GM12878 (cell line): Measurements from ENCODE around the gene IL17RE. TPM values are rescaled to one million over a fixed set of nuclear protein-coding genes. Genes with fewer than 3 reads are reported as not detected.
"Not testable (repeated sequence)": the region's sequence is repeated elsewhere in the genome, so short reads cannot be mapped to it uniquely, and the experiment has no call there.

ENCODE experiments used
- ATAC-seq: fragments of 200-7000 bp; cut with Tn5 transposase; 3 replicates; pipeline ENCODE4 v1.9.1; 2020; ENCODE audit warnings: mild to moderate bottlenecking, moderate library complexity
- BruUV-seq: library from RNA; stranded (reverse); fragments of 400-500 nt; replicated peaks from 2 replicates; lab custom pipeline; 2021; lab: Mats Ljungman, UMichigan
- CTCF ChIA-PET: fragments of 300-600 bp; sonication (Branson Sonifier 250); formaldehyde crosslinking; extraction: SDS; loops from one replicate; lab custom pipeline; 2021; ENCODE audit warnings: inconsistent platforms; lab: Yijun Ruan, JAX
- POLR2A ChIA-PET: fragments of 350-600 bp; formaldehyde crosslinking; extraction: SDS; loops from one replicate; lab custom pipeline; 2021; ENCODE audit warnings: inconsistent platforms; lab: Charles Lee
- RAD21 ChIA-PET: fragments of 300-600 bp; sonication (Branson Sonifier 250); formaldehyde crosslinking; loops from one replicate; lab custom pipeline; 2023; ENCODE audit warnings: antibody characterized with exemption; ENCODE audit not compliant: unreplicated experiment; lab: Charles Lee
- SMC1A ChIA-PET: fragments of 300-600 bp; sonication (Branson Sonifier 250); formaldehyde crosslinking; loops from one replicate; lab custom pipeline; 2023; ENCODE audit not compliant: unreplicated experiment, uncharacterized antibody; lab: Charles Lee
- DNase-seq: peaks from one replicate; pipeline ENCODE4 v3.0.0-alpha.2; 2011; ENCODE audit warnings: low read depth, low spot score
- FAIRE-seq: peaks from 3 replicates; lab custom pipeline; 2011; peaks lifted over from hg19 to GRCh38; lab: Jason Lieb, UNC
- H2AFZ ChIP-seq: 2 replicates; pipeline ENCODE4 v1.6.0; 2011; ENCODE audit warnings: low read depth, low read length, control low read depth; ENCODE audit not compliant: control insufficient read depth
- H3K27ac ChIP-seq: 2 replicates; pipeline ENCODE4 v1.5.1; 2011; ENCODE audit warnings: control low read depth; ENCODE audit not compliant: control insufficient read depth, insufficient read depth
- H3K27me3 ChIP-seq, 2 experiments: replicated peaks in 1 of 2; 2 replicates each; pipeline versions ENCODE4 v1.6.0 to v1.6.1; 2011; ENCODE audit warnings: low read length in 1 of 2; ENCODE audit not compliant: control insufficient read depth in 2 of 2, insufficient read depth in 2 of 2
- H3K36me3 ChIP-seq, 2 experiments: 2 replicates each; pipeline ENCODE4 v1.5.1; 2011; ENCODE audit warnings: low read length in 1 of 2; ENCODE audit not compliant: control insufficient read depth in 2 of 2, insufficient read depth in 2 of 2
- H3K4me1 ChIP-seq: 2 replicates; pipeline ENCODE4 v1.6.1; 2011; ENCODE audit warnings: mild to moderate bottlenecking, low read length, moderate library complexity, mixed read lengths; ENCODE audit not compliant: control insufficient read depth, insufficient read depth
- H3K4me2 ChIP-seq: 2 replicates; pipeline ENCODE4 v1.6.0; 2011; ENCODE audit warnings: control low read depth; ENCODE audit not compliant: control insufficient read depth, insufficient read depth
- H3K4me3 ChIP-seq: fragments of 200-600 bp; sonication (generic); 2 replicates; pipeline ENCODE4 v1.5.1; 2016
- H3K79me2 ChIP-seq: 2 replicates; pipeline ENCODE4 v1.6.0; 2011; ENCODE audit warnings: low read length; ENCODE audit not compliant: control insufficient read depth, insufficient read depth
- H3K9ac ChIP-seq: 2 replicates; pipeline ENCODE4 v1.8.0; 2011; ENCODE audit warnings: low read length, control low read depth, mixed read lengths; ENCODE audit not compliant: control insufficient read depth, insufficient read depth
- H3K9me3 ChIP-seq: replicated peaks from 3 replicates; pipeline ENCODE4 v1.5.1; 2011; ENCODE audit warnings: mild to moderate bottlenecking, low read length; ENCODE audit not compliant: control insufficient read depth, insufficient read depth
- H4K20me1 ChIP-seq: 2 replicates; pipeline ENCODE4 v1.6.0; 2011; ENCODE audit not compliant: control insufficient read depth, insufficient read depth
- HDAC2 ChIP-seq: fragments of 200-600 bp; sonication (generic); IDR thresholded peaks from 2 replicates; pipeline ENCODE4 v1.6.1; 2017
- POLR2AphosphoS2 ChIP-seq: IDR thresholded peaks from 2 replicates; pipeline ENCODE4 v1.6.1; 2011; ENCODE audit warnings: low read depth, mild to moderate bottlenecking, low read length, improper control_type of control experiment, moderate library complexity
- WRNIP1 ChIP-seq: IDR thresholded peaks from 2 replicates; pipeline ENCODE4 v1.6.1; 2011; ENCODE audit warnings: low read depth, low read length, improper control_type of control experiment, borderline replicate concordance
- ZBED1 ChIP-seq: IDR thresholded peaks from 2 replicates; pipeline ENCODE4 v1.6.1; 2016; ENCODE audit warnings: borderline replicate concordance
- ZSCAN29 ChIP-seq: fragments of 450-650 bp; IDR thresholded peaks from 2 replicates; pipeline ENCODE4 v1.6.1; 2017; ENCODE audit warnings: mild to moderate bottlenecking, moderate library complexity
- WGBS: methylation state at CpG from one replicate; pipeline ENCODE4 v1.1.6; 2016; ENCODE audit warnings: low lambda C conversion rate; ENCODE audit not compliant: insufficient replicate concordance, insufficient coverage; ENCODE audit errors: missing lambda C conversion rate; 5-methylcytosine and 5-hydroxymethylcytosine counted together
- in situ Hi-C: fragments of 300-500 bp; cut with MboI; formaldehyde crosslinking; loops from 9 replicates; pipeline ENCODE4 v1.14.3; 2018; ENCODE audit warnings: mixed read lengths
- intact Hi-C: fragments of 100-400 bp; cut with micrococcal nuclease; formaldehyde crosslinking; loops from one replicate; pipeline ENCODE4 v1.14.2; 2022; ENCODE audit not compliant: unreplicated experiment
- polyA plus RNA-seq, 11 experiments: library from polyadenylated mRNA; depleted of rRNA in 4 of 11; unstranded in 6 of 11; stranded (reverse) in 5 of 11; fragments of >200 nt; fragmentation: Nextera tagmentation in 4 of 11; fragmentation: Illumina TruSeq in 1 of 11; extraction: Ambion mirVana in 4 of 11; extraction: Trizol in 1 of 11; gene quantifications; 1 replicate in 1 of 11; 2 replicates in 10 of 11; pipeline versions ENCODE4 v1.2.1 to v1.2.3, GENCODE V29; 2011 to 2016; ENCODE audit warnings: inconsistent platforms in 2 of 11, missing spikeins in 2 of 11, low read depth in 1 of 11
- total RNA-seq, 4 experiments: library from RNA; depleted of rRNA in 3 of 4; stranded (reverse); fragments of >200 nt in 3 of 4; fragmentation: Illumina TruSeq in 1 of 4; extraction: Trizol in 1 of 4; gene quantifications; 2 replicates each; pipeline versions ENCODE4 v1.2.1 to v1.2.3, GENCODE V29; 2013 to 2021
- TF ChIP-seq, protein P1 (sequence below): fragments of 450-650 bp; formaldehyde crosslinking; IDR thresholded peaks from 2 replicates; pipeline ENCODE4 v1.4.0; 2022; ENCODE audit warnings: mild to moderate bottlenecking, moderate library complexity
- TF ChIP-seq, protein P2 (sequence below): fragments of 450-650 bp; IDR thresholded peaks from 2 replicates; pipeline ENCODE4 v1.6.1; 2016; ENCODE audit warnings: mild to moderate bottlenecking, moderate library complexity, borderline replicate concordance

IL17RE gene
- total and polyA plus RNA-seq, 10 of the 15 experiments (the other 5 are each of a cell fraction or from before 2014, with no cell fraction given) = 0.04 to 0.51 (median 0.12) TPM; not detected in 2

DNA sequence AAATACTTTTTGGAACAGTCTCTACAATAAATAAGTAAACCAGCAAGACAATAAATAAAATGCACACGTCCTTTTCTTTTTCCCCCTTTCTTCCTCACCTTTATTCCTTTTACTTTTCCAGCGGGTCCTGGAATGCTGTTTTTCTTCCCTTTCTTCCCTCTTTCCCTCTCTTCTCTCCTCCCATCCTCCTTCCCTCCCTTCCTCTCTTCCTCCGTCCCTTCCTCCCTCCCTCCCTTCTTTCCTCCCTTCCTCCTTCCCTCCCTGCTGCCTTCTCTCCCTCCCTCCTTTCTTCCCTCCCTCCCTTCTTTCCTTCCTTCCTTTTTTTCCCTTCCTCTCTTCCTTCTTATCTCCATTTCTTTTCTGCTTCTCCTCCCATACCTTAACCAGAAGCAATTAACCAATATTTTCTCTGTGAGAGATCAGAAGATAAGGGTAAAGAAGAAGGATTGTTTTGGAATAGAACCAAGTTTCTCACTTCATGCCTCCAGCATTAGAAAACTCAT, 3.3 kb upstream of the IL17RE start (continued):
- TF ChIP-seq, protein P1, sequence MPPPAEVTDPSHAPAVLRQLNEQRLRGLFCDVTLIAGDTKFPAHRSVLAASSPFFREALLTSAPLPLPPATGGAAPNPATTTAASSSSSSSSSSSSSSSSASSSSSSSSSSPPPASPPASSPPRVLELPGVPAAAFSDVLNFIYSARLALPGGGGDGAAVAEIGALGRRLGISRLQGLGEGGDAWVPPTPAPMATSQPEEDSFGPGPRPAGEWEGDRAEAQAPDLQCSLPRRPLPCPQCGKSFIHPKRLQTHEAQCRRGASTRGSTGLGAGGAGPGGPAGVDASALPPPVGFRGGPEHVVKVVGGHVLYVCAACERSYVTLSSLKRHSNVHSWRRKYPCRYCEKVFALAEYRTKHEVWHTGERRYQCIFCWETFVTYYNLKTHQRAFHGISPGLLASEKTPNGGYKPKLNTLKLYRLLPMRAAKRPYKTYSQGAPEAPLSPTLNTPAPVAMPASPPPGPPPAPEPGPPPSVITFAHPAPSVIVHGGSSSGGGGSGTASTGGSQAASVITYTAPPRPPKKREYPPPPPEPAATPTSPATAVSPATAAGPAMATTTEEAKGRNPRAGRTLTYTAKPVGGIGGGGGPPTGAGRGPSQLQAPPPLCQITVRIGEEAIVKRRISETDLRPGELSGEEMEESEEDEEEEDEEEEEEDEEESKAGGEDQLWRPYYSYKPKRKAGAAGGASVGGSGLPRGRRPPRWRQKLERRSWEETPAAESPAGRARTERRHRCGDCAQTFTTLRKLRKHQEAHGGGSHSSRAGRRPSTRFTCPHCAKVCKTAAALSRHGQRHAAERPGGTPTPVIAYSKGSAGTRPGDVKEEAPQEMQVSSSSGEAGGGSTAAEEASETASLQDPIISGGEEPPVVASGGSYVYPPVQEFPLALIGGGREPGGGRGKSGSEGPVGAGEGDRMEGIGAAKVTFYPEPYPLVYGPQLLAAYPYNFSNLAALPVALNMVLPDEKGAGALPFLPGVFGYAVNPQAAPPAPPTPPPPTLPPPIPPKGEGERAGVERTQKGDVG = no peak
- TF ChIP-seq ZSCAN29 (no peak), HDAC2 (no peak), POLR2AphosphoS2 (no peak), WRNIP1 (no peak), ZBED1 (no peak)
- TF ChIP-seq, protein P2, sequence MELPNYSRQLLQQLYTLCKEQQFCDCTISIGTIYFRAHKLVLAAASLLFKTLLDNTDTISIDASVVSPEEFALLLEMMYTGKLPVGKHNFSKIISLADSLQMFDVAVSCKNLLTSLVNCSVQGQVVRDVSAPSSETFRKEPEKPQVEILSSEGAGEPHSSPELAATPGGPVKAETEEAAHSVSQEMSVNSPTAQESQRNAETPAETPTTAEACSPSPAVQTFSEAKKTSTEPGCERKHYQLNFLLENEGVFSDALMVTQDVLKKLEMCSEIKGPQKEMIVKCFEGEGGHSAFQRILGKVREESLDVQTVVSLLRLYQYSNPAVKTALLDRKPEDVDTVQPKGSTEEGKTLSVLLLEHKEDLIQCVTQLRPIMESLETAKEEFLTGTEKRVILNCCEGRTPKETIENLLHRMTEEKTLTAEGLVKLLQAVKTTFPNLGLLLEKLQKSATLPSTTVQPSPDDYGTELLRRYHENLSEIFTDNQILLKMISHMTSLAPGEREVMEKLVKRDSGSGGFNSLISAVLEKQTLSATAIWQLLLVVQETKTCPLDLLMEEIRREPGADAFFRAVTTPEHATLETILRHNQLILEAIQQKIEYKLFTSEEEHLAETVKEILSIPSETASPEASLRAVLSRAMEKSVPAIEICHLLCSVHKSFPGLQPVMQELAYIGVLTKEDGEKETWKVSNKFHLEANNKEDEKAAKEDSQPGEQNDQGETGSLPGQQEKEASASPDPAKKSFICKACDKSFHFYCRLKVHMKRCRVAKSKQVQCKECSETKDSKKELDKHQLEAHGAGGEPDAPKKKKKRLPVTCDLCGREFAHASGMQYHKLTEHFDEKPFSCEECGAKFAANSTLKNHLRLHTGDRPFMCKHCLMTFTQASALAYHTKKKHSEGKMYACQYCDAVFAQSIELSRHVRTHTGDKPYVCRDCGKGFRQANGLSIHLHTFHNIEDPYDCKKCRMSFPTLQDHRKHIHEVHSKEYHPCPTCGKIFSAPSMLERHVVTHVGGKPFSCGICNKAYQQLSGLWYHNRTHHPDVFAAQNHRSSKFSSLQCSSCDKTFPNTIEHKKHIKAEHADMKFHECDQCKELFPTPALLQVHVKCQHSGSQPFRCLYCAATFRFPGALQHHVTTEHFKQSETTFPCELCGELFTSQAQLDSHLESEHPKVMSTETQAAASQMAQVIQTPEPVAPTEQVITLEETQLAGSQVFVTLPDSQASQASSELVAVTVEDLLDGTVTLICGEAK = no peak

DNA sequence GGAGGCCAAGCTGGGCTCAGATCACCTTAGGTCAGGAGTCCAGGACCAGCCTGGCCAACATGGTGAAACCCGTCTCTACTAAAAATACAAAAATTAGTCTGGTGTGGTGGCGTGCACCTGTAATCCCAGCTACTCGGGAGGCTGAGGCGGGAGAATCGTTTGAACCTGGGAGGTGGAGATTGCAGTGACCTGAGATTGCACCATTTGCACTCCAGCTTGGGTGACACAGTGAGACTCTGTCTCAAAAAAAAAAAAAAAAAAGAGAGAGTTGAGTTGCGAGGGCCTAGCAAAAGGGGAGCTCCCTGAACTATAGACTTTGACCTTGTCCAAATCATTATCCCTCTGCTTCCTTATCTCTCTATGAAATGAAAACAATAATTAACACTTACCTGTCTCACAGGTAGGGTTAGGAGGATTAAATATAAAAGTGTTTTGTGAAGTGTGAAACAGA, 1.7 kb upstream of the IL17RE start:
- ChIA-PET SMC1A (interaction anchor here (1.0 to 1.4 kb wide), 3 partner anchors 9 to 24 kb away, joined by 3 to 6 read pairs (median 5); no protein-coding TSS in a partner anchor), POLR2A (interaction anchor here (0.6 to 2.8 kb wide), 3 partner anchors 9 to 49 kb away, joined by 3 to 7 read pairs (median 3); no protein-coding TSS in a partner anchor), CTCF (interaction anchor here (0.6 kb wide), 1 partner anchor 34 kb away, joined by 4 read pairs; no protein-coding TSS in a partner anchor)
- H2AFZ ChIP-seq, H3K4me2 ChIP-seq, H3K9me3 ChIP-seq, H4K20me1 ChIP-seq, H3K79me2 ChIP-seq, H3K4me3 ChIP-seq, RAD21 ChIA-PET, H3K27ac ChIP-seq, ATAC-seq, H3K27me3 ChIP-seq, intact Hi-C loops, DNase-seq, H3K36me3 ChIP-seq, H3K4me1 ChIP-seq, BruUV-seq, H3K9ac ChIP-seq, in situ Hi-C loops, FAIRE-seq: not testable (repeated sequence)
- WGBS = 96% methylated on average over 5 of the region's 6 CpGs
